AG09319 (cell line): Measurements from ENCODE around the gene PPP1R1B.

ENCODE experiments used
- DNase-seq: peaks from one replicate; pipeline ENCODE4 v3.0.0-alpha.2; 2010; ENCODE audit warnings: low read depth; ENCODE audit errors: extremely low read depth
- TF ChIP-seq, protein P1 (sequence below): IDR thresholded peaks from 2 replicates; pipeline ENCODE4 v1.5.1; 2011; ENCODE audit warnings: low read depth, mild to moderate bottlenecking, inconsistent platforms, low read length, moderate library complexity

The PPP1R1B gene

DNA sequence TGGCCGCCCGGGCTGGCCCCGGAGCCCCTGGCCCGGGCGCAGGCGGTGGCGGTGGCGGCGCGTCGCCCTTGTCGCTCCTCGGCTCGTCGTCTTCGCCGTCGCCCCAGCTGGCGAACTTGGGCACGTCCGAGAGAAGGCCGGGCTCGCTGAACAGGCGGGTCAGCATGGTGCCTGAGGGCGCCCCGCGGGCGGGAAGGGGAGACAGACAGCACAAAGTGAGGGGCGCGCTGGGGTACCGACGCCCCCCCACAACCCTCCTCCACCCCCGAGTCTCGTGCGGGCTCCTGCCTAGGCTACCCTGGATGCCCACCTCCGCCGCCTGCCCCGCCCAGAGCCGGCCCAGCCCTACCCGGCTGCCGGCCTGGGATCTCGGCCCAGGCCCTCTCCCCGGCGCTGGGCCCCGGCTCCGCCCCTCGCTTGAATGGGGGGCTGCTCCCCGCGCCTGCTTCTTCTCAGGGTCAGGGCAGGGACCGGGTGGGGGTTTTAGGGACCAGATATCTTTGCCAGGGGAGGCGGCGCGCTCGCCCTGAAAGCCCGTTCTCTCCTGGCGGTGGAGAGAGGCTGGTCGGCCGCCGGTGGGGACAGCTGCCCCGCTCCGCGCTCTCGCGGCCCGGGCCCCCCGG lies 20.2 kb upstream of the PPP1R1B start:
- no peak for DNase-seq
- TF ChIP-seq, protein P1, sequence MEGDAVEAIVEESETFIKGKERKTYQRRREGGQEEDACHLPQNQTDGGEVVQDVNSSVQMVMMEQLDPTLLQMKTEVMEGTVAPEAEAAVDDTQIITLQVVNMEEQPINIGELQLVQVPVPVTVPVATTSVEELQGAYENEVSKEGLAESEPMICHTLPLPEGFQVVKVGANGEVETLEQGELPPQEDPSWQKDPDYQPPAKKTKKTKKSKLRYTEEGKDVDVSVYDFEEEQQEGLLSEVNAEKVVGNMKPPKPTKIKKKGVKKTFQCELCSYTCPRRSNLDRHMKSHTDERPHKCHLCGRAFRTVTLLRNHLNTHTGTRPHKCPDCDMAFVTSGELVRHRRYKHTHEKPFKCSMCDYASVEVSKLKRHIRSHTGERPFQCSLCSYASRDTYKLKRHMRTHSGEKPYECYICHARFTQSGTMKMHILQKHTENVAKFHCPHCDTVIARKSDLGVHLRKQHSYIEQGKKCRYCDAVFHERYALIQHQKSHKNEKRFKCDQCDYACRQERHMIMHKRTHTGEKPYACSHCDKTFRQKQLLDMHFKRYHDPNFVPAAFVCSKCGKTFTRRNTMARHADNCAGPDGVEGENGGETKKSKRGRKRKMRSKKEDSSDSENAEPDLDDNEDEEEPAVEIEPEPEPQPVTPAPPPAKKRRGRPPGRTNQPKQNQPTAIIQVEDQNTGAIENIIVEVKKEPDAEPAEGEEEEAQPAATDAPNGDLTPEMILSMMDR = no peak

DNA sequence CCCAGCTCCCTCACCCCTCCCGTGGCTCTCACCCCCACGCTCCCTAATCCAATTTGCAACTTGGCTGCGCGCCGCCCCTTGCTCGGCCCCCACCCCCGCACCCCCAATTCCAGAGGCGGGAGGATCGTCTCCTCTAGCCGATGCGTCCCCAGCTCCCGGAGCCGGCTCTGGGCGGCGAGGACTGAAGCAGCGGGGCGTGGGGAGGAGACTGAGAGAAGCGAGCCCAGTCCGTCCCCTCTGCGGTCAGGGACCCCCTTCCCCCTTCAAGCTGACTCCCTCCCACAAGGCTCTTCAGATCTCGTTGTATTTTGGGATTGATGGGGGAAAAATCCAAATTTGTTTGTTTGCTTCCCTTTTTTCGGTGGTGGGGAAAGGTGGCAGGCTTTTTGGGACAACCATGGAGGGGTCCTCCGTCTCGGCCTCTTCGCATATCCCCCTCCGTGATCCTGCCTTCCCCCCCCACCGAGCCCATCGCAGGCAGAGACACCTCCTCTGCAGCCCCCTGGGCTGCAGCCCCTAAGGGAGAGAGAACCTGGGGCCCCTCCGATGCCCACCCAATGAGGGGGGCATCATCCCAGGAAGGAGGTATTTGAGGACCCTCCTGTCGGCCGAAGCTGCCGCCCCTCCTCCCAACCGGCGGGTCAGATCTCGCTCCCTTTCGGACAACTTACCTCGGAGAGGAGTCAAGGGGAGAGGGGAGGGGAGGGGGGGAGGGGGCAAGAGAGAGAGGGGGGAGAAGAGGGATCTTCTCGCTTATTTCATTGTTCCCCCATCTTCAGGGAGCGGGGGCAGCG lies 19.5 kb upstream of the PPP1R1B start:
- TF ChIP-seq, protein P1 = no peak
- DNase-seq = no peak

DNA sequence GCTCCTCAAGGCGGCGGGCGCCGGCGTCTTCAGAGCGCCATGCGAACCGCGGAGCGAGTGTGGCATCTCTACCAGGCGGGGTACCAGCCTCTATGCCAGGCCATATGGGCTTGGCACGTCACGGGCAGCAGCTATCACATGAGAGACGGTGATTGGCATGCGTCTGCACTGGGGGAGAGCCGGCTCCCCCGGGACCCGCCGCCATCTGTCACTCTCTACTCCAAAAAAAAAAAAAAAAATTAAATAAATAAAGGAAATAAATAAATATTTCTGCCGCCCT lies 19.0 kb upstream of the PPP1R1B start, which contains the start of gene NEUROD2:
TSS of gene NEUROD2 (minus strand) at position 70 of the 280 bp plus-strand sequence. CDS start 1,321 bp downstream, outside the sequence.
- TF ChIP-seq, protein P1 = no peak
- no peak for DNase-seq

DNA sequence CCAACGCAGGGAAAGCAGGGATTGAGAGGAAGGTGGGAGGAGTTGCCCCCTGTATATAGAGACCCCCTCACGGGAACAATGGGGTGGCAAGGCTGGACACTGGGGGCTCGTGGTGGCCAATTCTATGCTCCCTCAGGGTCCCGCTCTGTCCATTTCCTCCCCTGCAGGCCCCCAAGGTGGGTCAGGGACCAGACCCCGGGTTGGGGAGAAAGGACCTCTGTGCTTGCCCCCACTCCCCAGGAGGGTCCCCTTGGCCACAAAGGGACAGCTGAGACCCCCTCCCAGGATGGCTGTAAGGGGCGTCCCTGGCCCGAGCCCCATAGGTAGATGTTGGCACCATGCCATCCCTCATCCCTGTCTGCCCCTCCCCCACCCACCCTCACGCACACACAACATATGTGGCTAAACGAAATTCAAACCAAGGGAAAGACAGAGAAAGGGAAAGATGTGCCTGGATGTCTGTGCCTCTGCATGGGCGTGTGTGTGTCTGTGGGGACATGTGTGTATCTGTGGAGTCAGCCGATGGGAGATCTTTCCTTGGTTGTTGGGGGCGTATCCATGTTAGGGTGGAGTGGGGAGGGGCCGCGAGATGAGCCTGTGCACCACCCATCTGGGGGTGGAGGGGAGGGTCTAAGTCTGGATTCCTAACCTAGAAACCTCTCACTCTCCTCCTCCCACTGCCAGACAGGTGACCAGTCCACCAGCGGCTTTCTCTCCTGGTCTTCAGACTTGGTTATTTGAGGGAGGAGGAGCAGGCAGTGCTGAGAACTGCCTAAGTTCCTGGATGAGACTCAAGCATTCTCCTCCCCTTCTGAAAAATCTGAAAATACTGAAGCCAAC lies 18.4 kb upstream of the PPP1R1B start:
- TF ChIP-seq, protein P1 = no peak
- DNase-seq = no peak

DNA sequence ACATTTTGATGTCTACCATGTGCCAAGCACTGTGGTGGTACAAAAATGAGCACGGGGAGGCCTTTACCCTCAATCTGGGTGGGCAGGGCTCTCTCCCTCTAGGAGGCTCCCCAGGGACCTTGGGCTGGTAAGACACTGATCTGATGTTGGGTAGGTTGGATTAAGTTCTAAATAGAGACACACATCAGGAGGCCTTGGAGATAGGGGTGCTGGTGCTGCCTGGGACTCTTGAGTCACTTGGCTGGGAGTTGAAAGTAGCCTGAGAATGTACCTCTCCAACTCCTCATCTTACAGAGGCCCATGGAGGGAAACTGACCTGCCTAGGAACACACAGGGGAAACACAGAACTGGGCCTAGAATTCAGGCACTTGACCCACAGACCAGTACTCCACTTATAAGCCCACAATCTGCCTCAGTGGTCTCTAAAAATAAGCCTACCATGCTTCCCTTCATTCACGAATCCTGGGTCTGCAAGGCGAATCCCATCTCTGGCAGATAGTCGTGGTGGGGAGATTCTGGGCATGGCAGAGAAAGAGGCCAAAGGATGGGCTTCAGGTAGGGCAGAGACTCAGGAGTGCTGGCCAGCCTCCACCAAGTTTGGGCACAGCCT lies 17.2 kb upstream of the PPP1R1B start:
- DNase-seq = no peak
- TF ChIP-seq, protein P1 = no peak

DNA sequence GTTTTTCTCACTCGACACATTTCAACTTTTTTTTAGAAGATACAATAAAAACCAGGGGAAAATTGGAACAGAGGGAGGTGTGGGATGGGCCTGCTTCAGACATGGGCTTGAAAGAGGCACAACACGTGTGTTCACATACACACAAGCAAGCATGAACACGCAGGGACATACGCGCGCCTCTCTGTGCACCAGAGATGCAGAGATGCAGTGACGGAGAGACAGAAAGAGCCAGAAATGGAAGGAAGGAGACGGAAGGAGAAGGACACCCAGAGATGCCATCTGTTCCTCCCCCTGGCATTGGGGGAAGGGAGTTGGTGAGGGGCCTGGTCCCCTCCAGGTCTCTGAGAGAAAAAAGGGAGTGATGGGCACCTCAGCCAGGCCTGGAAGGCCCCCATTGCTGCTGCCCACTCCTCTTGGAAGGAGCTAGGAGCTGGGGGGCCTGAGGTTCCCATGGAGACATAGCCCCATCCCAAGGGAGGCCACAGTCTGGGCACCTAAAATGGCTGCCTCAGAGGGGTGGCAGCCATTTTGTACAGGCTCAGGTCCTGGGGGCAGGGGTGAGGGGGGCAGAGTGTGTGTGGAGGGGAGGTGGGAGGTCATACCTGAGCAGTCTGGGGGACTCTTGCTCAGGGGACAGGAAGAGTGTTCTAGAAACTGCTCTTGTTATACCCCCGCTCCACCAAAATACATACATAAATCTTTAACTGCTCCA lies 15.2 kb upstream of the PPP1R1B start:
- no peak for DNase-seq
- TF ChIP-seq, protein P1 = no peak
